Stimulated activated CD4-positive, alpha-beta T cell treated with anti-CD3 and anti-CD28 coated beads, Interleukin-4, amount 100 ng/mL, for 48 hours (primary cell): ENCODE measurements around the gene TMEM100.

Experiments
- DNase-seq, 2 donors: peaks; one replicate each; pipeline ENCODE4 v3.0.0-alpha.2; 2020; ENCODE audit warnings: low read depth in 2 of 2

TMEM100 gene

GRCh38 chr17:55722742-55723487 lies at the start of gene TMEM100:
Gene TMEM100 (minus strand): TSS chr17:55722864. CDS start chr17:55721070, 1,794 bp downstream.
- DNase-seq = no peak

GRCh38 chr17:55772086-55772485 lies 49.4 kb upstream of the TMEM100 start:
- no peak for DNase-seq

GRCh38 chr17:55770196-55770870 lies 47.7 kb upstream of the TMEM100 start:
- no peak for DNase-seq

GRCh38 chr17:55769625-55770000 lies 46.9 kb upstream of the TMEM100 start:
- DNase-seq = no peak

GRCh38 chr17:55768936-55769624 lies 46.4 kb upstream of the TMEM100 start:
- no peak for DNase-seq

- no peak for DNase-seq
Measured at GRCh38 chr17:55765472-55765871, 42.8 kb upstream of the TMEM100 start.

GRCh38 chr17:55764610-55765009 lies 41.9 kb upstream of the TMEM100 start:
- DNase-seq = no peak

- DNase-seq = no peak
Measured at GRCh38 chr17:55763856-55764255, 41.2 kb upstream of the TMEM100 start.

GRCh38 chr17:55762086-55762858 lies 39.6 kb upstream of the TMEM100 start:
- no peak for DNase-seq

GRCh38 chr17:55760643-55761355 lies 38.1 kb upstream of the TMEM100 start:
- no peak for DNase-seq

GRCh38 chr17:55758171-55758570 lies 35.5 kb upstream of the TMEM100 start:
- no peak for DNase-seq

- no peak for DNase-seq
Measured at GRCh38 chr17:55757659-55758058, 35.0 kb upstream of the TMEM100 start.

- no peak for DNase-seq
Measured at GRCh38 chr17:55756689-55757088, 34.0 kb upstream of the TMEM100 start.

- DNase-seq = no peak
Measured at GRCh38 chr17:55751720-55752250, 29.1 kb upstream of the TMEM100 start.

- DNase-seq = peak; percentile 84 to 88
Measured at GRCh38 chr17:55750750-55751657, 28.3 kb upstream of the TMEM100 start, which contains the start of gene PCTP. Gene PCTP (plus strand): TSS chr17:55751051. CDS start chr17:55751104, 53 bp downstream.

GRCh38 chr17:55749985-55750384 lies 27.3 kb upstream of the TMEM100 start:
- DNase-seq = no peak

- no peak for DNase-seq
Measured at GRCh38 chr17:55748841-55749240, 26.2 kb upstream of the TMEM100 start.

- no peak for DNase-seq
Measured at GRCh38 chr17:55747209-55747608, 24.5 kb upstream of the TMEM100 start.

- DNase-seq = no peak
Measured at GRCh38 chr17:55746466-55746865, 23.8 kb upstream of the TMEM100 start.

- no peak for DNase-seq
Measured at GRCh38 chr17:55745258-55745657, 22.6 kb upstream of the TMEM100 start.
